NB4 (cell line): ENCODE measurements around the gene SUN2.

Source experiments
- CTCF ChIP-seq: IDR thresholded peaks from one replicate; pipeline ENCODE4 v1.5.1; 2012; ENCODE audit warnings: low read depth, low read length
- MYC ChIP-seq: IDR thresholded peaks from 2 replicates; pipeline ENCODE4 v1.6.1; 2011; ENCODE audit warnings: low read depth, low read length
- POLR2A ChIP-seq: IDR thresholded peaks from 2 replicates; pipeline ENCODE4 v1.6.1; 2011; ENCODE audit warnings: mild to moderate bottlenecking; ENCODE audit not compliant: insufficient read length; ENCODE audit errors: extremely low read depth
- TF ChIP-seq, protein P1 (sequence below): IDR thresholded peaks from 2 replicates; pipeline ENCODE4 v1.6.1; 2011; ENCODE audit warnings: low read depth, low read length

DNA sequence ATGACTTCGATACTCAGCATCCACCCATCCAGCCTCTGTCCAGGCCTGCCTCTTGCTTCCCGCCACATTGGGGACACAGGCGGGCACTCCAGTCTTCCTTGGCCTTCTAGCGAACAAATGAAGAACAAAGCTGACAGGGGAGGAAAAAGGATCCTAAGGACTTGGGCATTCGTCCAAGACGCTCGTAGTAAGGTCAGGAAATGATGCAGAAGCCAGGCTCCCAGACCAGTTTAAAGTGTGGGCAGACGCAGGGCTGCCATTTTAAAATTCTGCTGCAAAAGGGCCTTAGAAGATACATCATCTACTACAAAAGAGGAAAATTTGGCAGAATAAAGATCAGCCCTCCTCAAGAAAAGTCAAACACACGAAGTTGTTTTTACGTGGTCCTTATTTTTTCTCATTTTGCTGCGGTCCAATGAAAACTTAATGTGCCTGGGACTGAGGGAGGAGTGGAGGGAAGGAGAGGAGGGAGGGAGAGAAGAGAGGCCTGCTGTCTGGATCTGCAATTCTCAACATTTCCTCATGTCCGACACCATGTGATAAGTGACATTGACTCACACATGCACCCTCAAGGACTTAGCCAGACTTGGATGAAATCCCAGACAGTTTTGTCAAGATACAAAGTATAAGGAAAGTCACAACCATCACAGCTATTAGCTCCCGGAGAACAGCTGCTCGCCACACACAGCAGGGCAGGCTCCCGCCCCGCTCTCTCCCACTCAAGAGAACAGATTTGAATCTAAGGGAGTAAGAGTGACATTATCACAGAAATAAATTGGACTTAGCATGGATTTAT, 32.4 kb upstream of the SUN2 start:
- TF ChIP-seq CTCF: no peak
- no peak for TF ChIP-seq POLR2A
- no peak for TF ChIP-seq MYC
- TF ChIP-seq, protein P1, sequence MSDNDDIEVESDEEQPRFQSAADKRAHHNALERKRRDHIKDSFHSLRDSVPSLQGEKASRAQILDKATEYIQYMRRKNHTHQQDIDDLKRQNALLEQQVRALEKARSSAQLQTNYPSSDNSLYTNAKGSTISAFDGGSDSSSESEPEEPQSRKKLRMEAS: no peak
